Nephron (organoid): ENCODE data around the gene ZDHHC14.

Source experiments
- H3K27ac Mint-ChIP-seq, 3 experiments: 2 replicates each; pipeline ENCODE4 v1.8.0; 2020; ENCODE audit warnings: mixed read lengths in 3 of 3, mild to moderate bottlenecking in 2 of 3, moderate library complexity in 1 of 3
- H3K27me3 Mint-ChIP-seq: 2 replicates; pipeline ENCODE4 v1.8.0; 2021; ENCODE audit warnings: low read depth, mild to moderate bottlenecking, moderate library complexity, mixed read lengths
- H3K36me3 Mint-ChIP-seq: 2 replicates; pipeline ENCODE4 v1.8.0; 2020; ENCODE audit warnings: low read depth, mixed read lengths
- H3K4me1 Mint-ChIP-seq: 2 replicates; pipeline ENCODE4 v1.8.0; 2020; ENCODE audit warnings: mixed read lengths
- H3K4me3 Mint-ChIP-seq, 3 experiments: 2 replicates each; pipeline ENCODE4 v1.8.0; 2020; ENCODE audit warnings: mild to moderate bottlenecking in 3 of 3, mixed read lengths in 3 of 3, moderate library complexity in 2 of 3
- H3K9me3 Mint-ChIP-seq: 2 replicates; pipeline ENCODE4 v1.8.0; 2020; ENCODE audit warnings: mixed read lengths
- TF ChIP-seq, protein P1 (sequence below), 3 experiments: fragments of 200-600 bp; sonication (generic); IDR thresholded peaks; one replicate each; pipeline ENCODE4 v1.5.0; 2021; ENCODE audit warnings: antibody characterized with exemption in 3 of 3; ENCODE audit not compliant: unreplicated experiment in 3 of 3

Gene ZDHHC14

DNA sequence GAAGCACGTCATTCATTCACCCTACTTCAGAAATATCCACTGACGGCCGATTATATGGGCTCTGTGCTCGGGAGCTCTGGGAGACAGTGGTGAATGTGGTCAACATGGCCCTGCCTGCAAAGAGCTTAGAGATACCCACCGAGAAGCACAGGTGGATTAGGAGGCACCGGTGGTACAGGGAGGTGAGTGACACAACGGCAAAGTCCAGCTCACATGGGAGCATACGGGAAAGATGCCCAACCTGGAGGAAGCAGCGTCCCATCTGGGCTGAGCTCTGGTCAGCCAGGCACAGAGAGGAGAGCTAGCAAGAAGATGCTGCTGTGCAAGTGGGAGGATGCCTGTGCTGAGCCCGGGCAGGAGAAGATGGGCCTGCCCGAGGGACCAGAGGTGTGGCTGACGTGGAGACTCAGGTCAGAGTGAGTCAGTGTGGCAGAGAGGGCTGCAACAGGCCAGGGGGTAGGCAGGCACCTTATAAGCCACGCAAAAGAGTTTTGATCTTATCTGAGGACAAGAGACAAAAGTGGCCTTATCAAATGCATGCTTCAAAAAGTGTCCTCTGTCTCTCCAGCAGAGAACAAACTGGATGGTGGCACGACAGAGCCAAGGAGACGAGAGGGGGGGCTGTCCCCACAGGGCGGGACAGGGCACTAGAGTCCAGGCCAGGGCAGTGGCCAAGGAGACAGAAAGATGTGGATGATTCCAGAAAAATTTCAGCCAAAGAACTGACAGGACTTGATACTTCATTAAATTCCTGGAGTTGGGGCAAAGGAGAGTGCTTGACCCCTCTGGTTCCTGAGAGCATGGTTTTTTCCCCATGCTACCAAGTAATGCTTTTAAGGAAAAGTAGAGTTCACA, 227.5 kb downstream of the ZDHHC14 start:
- peaks cover 9% of the 10 kb centered on the region for H3K4me1 Mint-ChIP-seq
- H3K27me3 Mint-ChIP-seq: peaks cover 6% of the 10 kb centered on the region
- TF ChIP-seq, protein P1, sequence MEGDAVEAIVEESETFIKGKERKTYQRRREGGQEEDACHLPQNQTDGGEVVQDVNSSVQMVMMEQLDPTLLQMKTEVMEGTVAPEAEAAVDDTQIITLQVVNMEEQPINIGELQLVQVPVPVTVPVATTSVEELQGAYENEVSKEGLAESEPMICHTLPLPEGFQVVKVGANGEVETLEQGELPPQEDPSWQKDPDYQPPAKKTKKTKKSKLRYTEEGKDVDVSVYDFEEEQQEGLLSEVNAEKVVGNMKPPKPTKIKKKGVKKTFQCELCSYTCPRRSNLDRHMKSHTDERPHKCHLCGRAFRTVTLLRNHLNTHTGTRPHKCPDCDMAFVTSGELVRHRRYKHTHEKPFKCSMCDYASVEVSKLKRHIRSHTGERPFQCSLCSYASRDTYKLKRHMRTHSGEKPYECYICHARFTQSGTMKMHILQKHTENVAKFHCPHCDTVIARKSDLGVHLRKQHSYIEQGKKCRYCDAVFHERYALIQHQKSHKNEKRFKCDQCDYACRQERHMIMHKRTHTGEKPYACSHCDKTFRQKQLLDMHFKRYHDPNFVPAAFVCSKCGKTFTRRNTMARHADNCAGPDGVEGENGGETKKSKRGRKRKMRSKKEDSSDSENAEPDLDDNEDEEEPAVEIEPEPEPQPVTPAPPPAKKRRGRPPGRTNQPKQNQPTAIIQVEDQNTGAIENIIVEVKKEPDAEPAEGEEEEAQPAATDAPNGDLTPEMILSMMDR (IDR thresholded peaks at IDR 0.05; ENCODE audit: unreplicated experiment in 3 of 3): no peak
- no peaks in the 10 kb centered on the region for H3K9me3 Mint-ChIP-seq
- no peak overlapping the region for H3K4me3 Mint-ChIP-seq
- H3K36me3 Mint-ChIP-seq: peaks cover 4% of the 10 kb centered on the region
- no peak overlapping the region for H3K27ac Mint-ChIP-seq

DNA sequence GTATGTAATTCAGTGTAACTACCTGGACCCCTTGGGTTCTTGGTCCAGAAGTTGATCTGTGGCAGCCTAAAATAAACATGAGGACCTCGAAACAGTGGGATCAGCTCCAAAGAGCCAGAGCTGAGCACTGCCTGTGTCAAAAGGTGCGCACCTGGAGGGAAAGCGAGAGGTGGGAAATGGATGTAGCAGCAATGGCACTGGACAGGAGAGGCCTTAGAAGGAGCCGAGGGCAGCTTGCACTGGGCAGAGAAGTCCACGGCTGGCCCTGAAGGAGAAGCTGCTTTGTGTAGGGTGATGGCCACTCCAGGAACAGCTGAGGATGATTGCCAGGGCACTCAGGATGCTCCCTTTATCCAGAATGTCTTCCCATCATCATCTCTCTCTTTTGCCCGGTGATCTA, 228.1 kb downstream of the ZDHHC14 start:
- Mint-ChIP-seq H3K27me3 (peaks cover 6% of the 10 kb centered on the region), H3K36me3 (peaks cover 4% of the 10 kb centered on the region)
- TF ChIP-seq, protein P1 (IDR thresholded peaks at IDR 0.05; ENCODE audit: unreplicated experiment in 3 of 3): no peak

DNA sequence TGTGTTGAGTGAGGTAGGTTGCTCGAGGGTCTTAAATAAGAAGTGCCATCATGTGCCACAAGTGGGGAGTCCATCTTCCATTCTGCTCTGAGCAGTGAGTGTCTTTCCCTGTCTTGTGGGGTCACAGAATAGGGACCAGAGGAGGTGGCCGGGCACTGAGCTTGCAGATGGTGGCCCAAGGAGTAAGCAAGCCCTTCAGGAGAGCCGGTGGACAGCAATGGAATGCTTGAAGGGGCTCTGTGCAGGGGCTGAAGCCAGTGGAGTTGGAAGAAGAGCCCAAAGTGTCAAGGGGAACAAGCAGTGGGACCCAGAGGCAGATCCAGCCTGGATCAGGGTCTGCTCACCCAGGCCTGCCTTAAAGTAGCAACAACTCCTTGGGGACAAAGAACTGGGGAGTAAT, 228.6 kb downstream of the ZDHHC14 start:
- no peak overlapping the region for H3K4me3 Mint-ChIP-seq
- H3K27me3 Mint-ChIP-seq: peaks cover 6% of the 10 kb centered on the region
- TF ChIP-seq, protein P1 (IDR thresholded peaks at IDR 0.05; ENCODE audit: unreplicated experiment in 3 of 3): no peak
- H3K4me1 Mint-ChIP-seq: peaks cover 9% of the 10 kb centered on the region
- no peak overlapping the region for H3K27ac Mint-ChIP-seq
- H3K9me3 Mint-ChIP-seq: no peaks in the 10 kb centered on the region
- H3K36me3 Mint-ChIP-seq: peaks cover 4% of the 10 kb centered on the region

More for the DNA sequence above, 228.1 kb downstream of the ZDHHC14 start:
- peaks cover 9% of the 10 kb centered on the region for H3K4me1 Mint-ChIP-seq
- H3K4me3 Mint-ChIP-seq: no peak overlapping the region
- H3K27ac Mint-ChIP-seq: no peak overlapping the region
- H3K9me3 Mint-ChIP-seq: no peaks in the 10 kb centered on the region

DNA sequence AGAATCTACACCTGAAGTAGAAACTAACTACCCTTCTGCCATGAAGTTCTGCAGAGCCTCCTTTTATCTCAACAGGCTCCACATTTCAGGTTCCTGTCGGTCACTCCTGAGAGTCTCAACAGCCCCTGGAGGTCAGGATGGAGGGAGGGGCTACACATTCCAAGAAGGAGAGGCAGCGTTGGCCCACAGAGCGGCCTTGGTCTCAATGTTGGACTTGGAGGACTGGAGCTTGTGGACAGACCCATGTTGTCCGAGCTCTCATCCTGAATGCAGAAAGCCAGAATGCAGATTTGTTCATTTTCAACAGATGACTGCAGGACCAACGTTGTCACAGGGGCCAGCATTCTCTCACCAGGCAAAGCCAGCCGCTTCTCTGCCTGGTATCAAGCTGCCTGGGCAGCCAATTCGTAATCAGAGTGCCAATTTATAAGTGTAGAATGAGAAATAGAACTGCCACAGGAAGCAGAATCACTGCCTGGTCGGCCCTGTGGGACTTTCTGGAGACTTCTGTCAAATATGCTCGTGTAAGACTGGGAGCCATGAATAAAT, 229.5 kb downstream of the ZDHHC14 start:
- peaks cover 10% of the 10 kb centered on the region for H3K27me3 Mint-ChIP-seq
- no peaks in the 10 kb centered on the region for H3K9me3 Mint-ChIP-seq
- peaks cover 13% of the 10 kb centered on the region for H3K4me1 Mint-ChIP-seq
- H3K27ac Mint-ChIP-seq: no peak overlapping the region
- TF ChIP-seq, protein P1 (IDR thresholded peaks at IDR 0.05; ENCODE audit: unreplicated experiment in 3 of 3): no peak
- no peak overlapping the region for H3K4me3 Mint-ChIP-seq
- H3K36me3 Mint-ChIP-seq: peaks cover 4% of the 10 kb centered on the region

DNA sequence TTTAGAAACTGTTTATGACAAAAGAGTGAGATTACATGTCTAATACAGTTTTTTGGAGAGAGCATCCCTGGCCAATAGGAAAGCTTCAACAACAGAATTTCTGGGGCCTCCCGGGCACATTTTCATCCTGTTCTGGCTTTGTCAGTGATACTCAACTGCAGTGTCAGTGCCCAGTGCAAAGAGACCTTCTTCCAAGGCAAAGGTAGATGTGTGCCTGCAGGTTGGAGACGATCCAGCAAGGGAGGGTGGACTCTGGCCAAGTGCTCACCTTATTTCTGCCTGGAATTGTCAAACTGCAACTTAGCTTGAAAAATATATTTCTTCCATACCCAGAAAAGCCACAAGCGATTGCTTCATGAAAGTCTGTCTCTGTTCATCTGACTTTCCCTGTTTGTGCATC, 230.4 kb downstream of the ZDHHC14 start:
- H3K27me3 Mint-ChIP-seq: peaks cover 10% of the 10 kb centered on the region
- H3K4me3 Mint-ChIP-seq: no peak overlapping the region
- no peaks in the 10 kb centered on the region for H3K9me3 Mint-ChIP-seq
- TF ChIP-seq, protein P1 (IDR thresholded peaks at IDR 0.05; ENCODE audit: unreplicated experiment in 3 of 3): no peak
- peaks cover 15% of the 10 kb centered on the region for H3K4me1 Mint-ChIP-seq
- peaks cover 4% of the 10 kb centered on the region for H3K36me3 Mint-ChIP-seq
- H3K27ac Mint-ChIP-seq: no peak overlapping the region
